ENCODE results near the gene SCUBE1.
A peak's percentile ranks its signal among the peaks of the same experiment; 100 is the strongest.

Gene SCUBE1

GRCh38 chr22:43245717-43246116 is 97.5 kb downstream of the SCUBE1 start:
- TF ChIP-seq FOXM1 (IDR thresholded peaks at IDR 0.05; ENCODE audit: borderline replicate concordance, low read depth), result no peak
- TF ChIP-seq EP300 (IDR thresholded peaks at IDR 0.05; ENCODE audit: borderline replicate concordance), result no peak
- TF ChIP-seq CREB1 (IDR thresholded peaks at IDR 0.05; ENCODE audit: low read depth), result no peak
- no peak for TF ChIP-seq CEBPB (IDR thresholded peaks at IDR 0.05)
- no peak for TF ChIP-seq ZBTB7A (IDR thresholded peaks at IDR 0.05; ENCODE audit: low read depth)
- TF ChIP-seq NFIC (IDR thresholded peaks at IDR 0.05), result no peak
- TF ChIP-seq EGR1 (IDR thresholded peaks at IDR 0.05), result no peak
- TF ChIP-seq, protein P1, sequence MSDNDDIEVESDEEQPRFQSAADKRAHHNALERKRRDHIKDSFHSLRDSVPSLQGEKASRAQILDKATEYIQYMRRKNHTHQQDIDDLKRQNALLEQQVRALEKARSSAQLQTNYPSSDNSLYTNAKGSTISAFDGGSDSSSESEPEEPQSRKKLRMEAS (IDR thresholded peaks at IDR 0.05), result no peak
- TF ChIP-seq TAF1 (IDR thresholded peaks at IDR 0.05; ENCODE audit: low read depth), result no peak
- TF ChIP-seq, protein P2, sequence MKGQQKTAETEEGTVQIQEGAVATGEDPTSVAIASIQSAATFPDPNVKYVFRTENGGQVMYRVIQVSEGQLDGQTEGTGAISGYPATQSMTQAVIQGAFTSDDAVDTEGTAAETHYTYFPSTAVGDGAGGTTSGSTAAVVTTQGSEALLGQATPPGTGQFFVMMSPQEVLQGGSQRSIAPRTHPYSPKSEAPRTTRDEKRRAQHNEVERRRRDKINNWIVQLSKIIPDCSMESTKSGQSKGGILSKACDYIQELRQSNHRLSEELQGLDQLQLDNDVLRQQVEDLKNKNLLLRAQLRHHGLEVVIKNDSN (IDR thresholded peaks at IDR 0.05), result no peak
- TF ChIP-seq REST (IDR thresholded peaks at IDR 0.05; ENCODE audit: low read depth), result no peak
- TF ChIP-seq RAD21 (IDR thresholded peaks at IDR 0.05; ENCODE audit: low read depth), result no peak
- TF ChIP-seq TCF12 (IDR thresholded peaks at IDR 0.05; ENCODE audit: low read depth), result no peak

DNA sequence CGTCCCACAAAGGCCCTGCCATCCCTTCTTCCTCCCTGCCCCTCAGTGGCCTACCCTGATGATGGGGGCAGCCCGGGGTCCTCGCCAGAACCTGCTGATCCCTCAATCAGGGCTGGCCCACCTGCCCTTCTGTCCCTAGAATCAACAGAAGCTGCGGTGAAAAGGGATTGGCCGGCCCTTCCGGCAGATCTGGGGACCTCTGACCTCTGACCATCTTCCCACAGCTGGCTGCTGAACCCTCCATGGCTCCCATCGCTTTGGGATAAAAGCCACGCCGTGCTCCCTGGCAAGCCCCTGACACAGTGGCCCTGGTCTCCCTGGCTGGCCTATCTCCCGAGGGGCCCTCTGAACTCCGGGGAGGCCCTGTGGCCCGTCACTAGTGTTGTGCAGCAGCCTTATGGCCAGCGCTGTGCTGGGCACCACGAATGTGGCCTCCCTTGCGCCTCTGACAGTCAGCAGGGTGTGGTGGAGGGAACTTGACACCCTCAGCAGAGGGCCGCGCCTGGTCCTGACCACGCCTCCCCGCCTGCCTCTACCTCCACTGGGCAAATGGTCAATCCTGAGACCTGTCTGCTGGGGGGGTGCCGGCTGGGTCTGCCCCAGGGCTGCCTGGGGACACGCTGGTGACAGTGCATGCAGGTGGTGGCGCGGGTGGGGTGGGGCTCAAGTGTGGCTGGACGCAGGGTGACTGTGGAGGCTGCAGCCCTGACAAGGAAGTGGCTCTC is 98.2 kb downstream of the SCUBE1 start:
- no peak for TF ChIP-seq EGR1 (IDR thresholded peaks at IDR 0.05)
- TF ChIP-seq, protein P1 (IDR thresholded peaks at IDR 0.05), result 0 out of 2 replicates have a peak, but pooled peaks have one; percentile 44

GRCh38 chr22:43244402-43244801 is 98.8 kb downstream of the SCUBE1 start:
- TF ChIP-seq CREB1 (IDR thresholded peaks at IDR 0.05; ENCODE audit: low read depth) (no peak), EP300 (IDR thresholded peaks at IDR 0.05; ENCODE audit: borderline replicate concordance) (no peak), EGR1 (IDR thresholded peaks at IDR 0.05) (no peak), ZBTB7A (IDR thresholded peaks at IDR 0.05; ENCODE audit: low read depth) (no peak), NFIC (IDR thresholded peaks at IDR 0.05) (no peak), CEBPB (IDR thresholded peaks at IDR 0.05) (no peak), REST (IDR thresholded peaks at IDR 0.05; ENCODE audit: low read depth) (no peak), TCF12 (IDR thresholded peaks at IDR 0.05; ENCODE audit: low read depth) (no peak), TEAD4 (IDR thresholded peaks at IDR 0.05) (no peak), FOXM1 (IDR thresholded peaks at IDR 0.05; ENCODE audit: borderline replicate concordance, low read depth) (no peak)
- TF ChIP-seq, protein P2 (IDR thresholded peaks at IDR 0.05), result no peak

GRCh38 chr22:43243324-43243723 is 99.8 kb downstream of the SCUBE1 start:
- no peak for TF ChIP-seq REST (IDR thresholded peaks at IDR 0.05; ENCODE audit: low read depth)
- no peak for TF ChIP-seq RAD21 (IDR thresholded peaks at IDR 0.05; ENCODE audit: low read depth)
- TF ChIP-seq TAF1 (IDR thresholded peaks at IDR 0.05; ENCODE audit: low read depth), result no peak
- TF ChIP-seq EP300 (IDR thresholded peaks at IDR 0.05; ENCODE audit: borderline replicate concordance), result no peak
- no peak for TF ChIP-seq ZBTB7A (IDR thresholded peaks at IDR 0.05; ENCODE audit: low read depth)

- TF ChIP-seq, protein P1 (IDR thresholded peaks at IDR 0.05), result no peak
- TF ChIP-seq TAF1 (IDR thresholded peaks at IDR 0.05; ENCODE audit: low read depth) (no peak), NFIC (IDR thresholded peaks at IDR 0.05) (no peak), TCF12 (IDR thresholded peaks at IDR 0.05; ENCODE audit: low read depth) (no peak), REST (IDR thresholded peaks at IDR 0.05; ENCODE audit: low read depth) (no peak), RAD21 (IDR thresholded peaks at IDR 0.05; ENCODE audit: low read depth) (no peak), TEAD4 (IDR thresholded peaks at IDR 0.05) (no peak), EP300 (IDR thresholded peaks at IDR 0.05; ENCODE audit: borderline replicate concordance) (no peak), YY1 (IDR thresholded peaks at IDR 0.05; ENCODE audit: low read depth) (no peak), ZBTB7A (IDR thresholded peaks at IDR 0.05; ENCODE audit: low read depth) (no peak), FOXM1 (IDR thresholded peaks at IDR 0.05; ENCODE audit: borderline replicate concordance, low read depth) (no peak), CREB1 (IDR thresholded peaks at IDR 0.05; ENCODE audit: low read depth) (no peak), CEBPB (IDR thresholded peaks at IDR 0.05) (no peak), EGR1 (IDR thresholded peaks at IDR 0.05) (no peak)
- TF ChIP-seq, protein P2 (IDR thresholded peaks at IDR 0.05), result no peak
These were observed 100.5 kb downstream of the SCUBE1 start for GRCh38 chr22:43242627-43243026.
